ENCODE data around the gene LRRC56.
A peak's percentile ranks its signal among the peaks of the same experiment; 100 is the strongest.

LRRC56 gene

DNA sequence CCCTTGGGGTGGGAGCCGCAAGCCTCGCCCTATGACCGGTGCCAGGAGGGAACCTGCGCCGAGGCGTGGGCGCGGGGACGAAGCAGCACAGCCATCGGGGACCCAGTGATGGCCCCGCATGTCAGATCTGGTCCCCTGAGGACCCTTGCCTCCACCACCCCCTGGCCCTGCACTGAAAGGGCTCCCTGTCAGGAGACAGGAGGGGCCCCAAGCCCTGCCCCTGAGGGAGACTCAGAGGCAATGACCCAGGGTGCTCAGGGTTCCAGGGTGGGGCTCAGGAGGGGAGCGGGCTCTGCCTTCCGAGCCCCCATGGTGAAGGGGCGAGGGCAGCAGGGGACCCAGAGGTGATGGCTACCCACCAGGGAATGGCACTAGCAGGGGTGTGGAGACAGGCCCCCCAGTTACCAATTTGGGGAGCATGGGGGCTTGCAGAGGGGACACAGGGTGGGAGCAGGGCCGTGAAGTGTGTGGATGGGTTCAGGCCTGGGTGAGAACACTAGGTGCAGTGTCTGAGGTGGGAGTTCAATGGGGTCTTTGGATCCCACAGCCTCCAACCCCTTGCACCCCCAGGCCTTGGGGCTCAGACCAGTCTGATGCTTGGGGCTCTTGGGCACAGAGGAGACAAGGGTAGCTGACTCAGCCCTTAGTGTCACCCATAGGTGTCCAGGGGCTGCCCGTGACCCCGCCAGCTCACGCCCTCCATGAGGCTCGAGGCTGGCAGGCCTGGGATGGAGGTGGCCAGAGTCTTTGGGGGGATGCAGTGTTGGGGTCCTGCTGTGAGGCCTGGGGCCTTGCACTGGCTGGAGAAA, 499 bp downstream of the LRRC56 start:
- no peak for DNase-seq

GRCh38 chr11:538431-539051, 1.2 kb downstream of the LRRC56 start:
- DNase-seq = no peak

GRCh38 chr11:539971-540481, 2.7 kb downstream of the LRRC56 start:
- DNase-seq = no peak

GRCh38 chr11:540583-541432, 3.5 kb downstream of the LRRC56 start:
- no peak for DNase-seq

GRCh38 chr11:541433-541885, 4.1 kb downstream of the LRRC56 start:
- DNase-seq = no peak

- no peak for DNase-seq
Observed at GRCh38 chr11:544817-545166, 7.5 kb downstream of the LRRC56 start.

- no peak for DNase-seq
Observed at GRCh38 chr11:545171-545570, 7.8 kb downstream of the LRRC56 start.

- DNase-seq = no peak
Observed at GRCh38 chr11:548700-549603, 11.6 kb downstream of the LRRC56 start.

DNA sequence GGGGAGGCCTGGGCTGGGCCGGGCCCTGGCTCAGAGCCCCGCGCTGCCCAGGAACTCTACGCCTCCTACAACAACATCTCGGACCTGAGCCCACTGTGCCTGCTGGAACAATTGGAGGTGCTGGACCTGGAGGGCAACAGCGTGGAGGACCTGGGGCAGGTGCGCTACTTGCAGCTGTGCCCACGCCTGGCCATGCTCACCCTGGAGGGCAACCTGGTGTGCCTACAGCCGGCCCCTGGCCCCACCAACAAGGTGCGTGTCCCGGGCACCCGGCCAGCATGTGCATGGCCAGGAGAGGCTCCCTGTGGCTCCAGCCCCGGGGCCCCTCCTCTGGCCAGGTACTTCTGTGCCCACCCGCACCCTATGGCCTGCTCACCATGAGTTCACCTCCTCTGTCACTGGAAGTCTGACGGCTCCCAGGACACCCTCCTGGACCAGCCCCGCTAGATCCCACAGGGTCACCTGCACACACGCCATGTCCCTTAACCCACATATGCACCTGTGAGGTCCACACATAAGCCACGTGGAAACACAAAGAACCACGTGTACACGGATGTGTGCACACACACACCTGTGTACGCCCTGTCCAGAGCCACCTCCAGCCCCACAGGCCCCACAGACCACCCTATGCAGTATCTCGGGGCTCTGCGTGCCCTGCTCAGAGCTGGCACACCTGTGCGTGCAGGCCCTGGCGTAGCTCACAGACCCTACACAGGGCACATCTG, 12.9 kb downstream of the LRRC56 start:
- no peak for DNase-seq

- DNase-seq = no peak
Observed at GRCh38 chr11:550746-551085, 13.4 kb downstream of the LRRC56 start.

DNA sequence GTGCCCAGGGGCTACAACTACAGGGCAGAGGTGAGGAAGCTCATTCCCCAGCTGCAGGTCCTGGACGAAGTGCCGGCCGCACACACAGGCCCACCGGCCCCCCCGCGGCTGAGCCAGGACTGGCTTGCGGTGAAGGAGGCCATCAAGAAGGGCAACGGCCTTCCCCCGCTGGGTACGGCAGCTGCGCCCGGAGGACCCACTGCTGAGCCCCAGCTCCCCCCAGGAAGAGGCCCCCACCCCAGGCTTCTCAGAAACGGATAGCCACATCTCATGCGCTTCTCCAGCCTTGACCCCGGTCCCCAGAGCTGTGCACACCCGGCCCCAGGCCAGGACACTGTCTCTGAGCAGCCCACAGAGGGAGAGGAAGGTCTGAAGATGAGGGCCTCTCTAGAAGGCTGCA, 13.8 kb downstream of the LRRC56 start:
- no peak for DNase-seq

DNA sequence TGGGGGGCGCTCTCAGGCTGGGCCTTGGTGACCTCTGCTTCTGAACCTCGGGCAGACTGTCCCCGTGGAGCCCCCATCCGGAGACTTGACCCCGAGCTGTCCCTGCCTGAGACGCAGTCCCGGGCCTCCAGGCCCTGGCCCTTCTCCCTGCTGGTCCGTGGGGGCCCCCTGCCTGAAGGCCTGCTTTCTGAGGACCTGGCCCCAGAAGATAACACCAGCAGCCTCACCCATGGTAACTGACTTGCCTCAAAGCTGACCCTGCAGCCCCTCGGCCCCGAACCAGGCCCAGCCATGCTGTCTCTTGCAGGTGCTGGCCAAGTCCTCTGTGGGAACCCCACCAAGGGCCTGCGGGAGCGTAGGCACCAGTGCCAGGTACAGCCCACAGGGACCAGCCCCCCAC, 14.3 kb downstream of the LRRC56 start:
- DNase-seq = no peak

- no peak for DNase-seq
Observed at GRCh38 chr11:553083-553987, 16.0 kb downstream of the LRRC56 start.

DNA sequence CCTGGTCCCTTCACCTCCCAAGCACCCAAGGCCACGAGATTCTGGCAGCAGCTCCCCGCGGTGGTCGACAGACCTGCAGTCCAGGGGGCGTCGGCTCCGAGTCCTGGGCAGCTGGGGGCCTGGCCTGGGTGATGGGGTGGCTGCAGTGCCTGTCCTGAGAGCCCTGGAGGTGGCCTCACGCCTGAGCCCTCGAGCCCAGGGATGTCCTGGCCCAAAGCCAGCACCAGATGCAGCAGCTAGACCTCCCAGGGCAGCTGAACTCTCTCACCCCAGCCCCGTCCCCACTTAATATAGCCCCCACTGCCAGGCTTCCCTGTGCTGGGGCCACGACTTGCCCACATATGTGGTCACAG, 16.6 kb downstream of the LRRC56 start:
- no peak for DNase-seq

DNA sequence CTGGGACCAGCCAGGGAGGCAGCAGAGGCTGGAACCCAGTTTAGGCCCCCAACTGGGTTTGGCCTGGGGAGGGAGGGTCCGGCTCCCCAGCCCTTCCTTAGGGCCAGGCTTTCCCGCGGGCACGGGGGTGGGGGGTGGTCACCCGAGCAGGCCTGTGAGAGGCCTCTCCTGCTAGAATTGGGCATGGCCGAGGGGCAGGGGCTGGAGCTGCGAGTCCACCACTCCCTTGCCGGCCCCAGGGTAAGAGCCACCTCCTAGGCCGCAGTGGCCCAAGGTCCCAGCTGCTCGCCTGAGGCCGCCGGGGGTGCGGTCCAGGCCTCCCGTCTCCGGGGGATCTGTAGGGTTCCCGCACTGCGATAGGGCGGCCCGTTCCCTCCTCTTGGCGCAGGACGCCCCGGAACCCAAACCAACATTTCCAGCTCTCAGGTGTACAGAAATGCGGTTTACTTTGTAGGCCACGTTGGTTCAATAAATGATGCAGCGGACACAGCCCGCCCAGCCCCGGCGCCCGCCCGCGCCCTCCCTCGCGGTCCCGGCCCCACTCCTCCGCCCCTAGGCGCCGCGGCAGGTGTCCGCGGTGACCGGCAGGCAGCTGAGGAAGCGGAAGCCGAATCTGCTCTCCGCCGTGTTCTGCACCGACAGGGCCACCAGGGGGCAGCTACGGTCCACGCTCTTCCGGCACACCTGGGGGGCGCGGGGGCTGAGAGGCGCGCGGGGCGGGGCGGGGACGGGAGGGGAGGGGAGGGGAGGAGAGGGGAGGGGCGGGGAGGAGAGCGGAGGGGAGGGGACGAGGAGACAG, 17.3 kb downstream of the LRRC56 start:
- peak in 6 of 58 donors; percentile 10 to 33 (median 26) for DNase-seq

DNA sequence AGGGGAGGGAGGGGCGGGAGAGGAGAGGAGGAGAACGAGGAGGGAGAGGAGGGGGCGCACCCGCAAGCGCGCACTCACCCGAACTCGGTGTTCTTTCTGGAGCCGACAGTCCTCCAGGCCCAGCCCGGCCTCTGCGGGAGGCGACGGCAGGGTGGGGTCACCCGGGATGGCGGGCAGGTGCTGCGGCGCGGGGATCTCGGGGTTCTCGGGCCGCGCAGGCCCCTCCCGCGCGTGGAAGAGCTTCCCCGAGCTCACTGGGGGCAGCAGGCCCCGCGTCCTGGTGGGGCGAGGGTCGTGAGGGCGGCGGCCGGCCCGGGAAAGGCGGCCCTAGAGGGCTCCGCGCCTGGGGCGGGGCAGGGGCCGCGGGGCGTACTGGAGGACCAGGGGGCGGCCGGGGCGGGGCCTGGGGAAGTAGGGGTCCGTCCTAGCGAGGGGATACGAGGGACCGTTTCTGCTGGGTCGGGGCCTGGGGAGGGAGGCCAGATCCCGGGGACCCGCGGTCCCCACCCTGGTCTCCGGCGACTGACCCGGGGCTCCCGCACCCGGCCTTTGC, 18.0 kb downstream of the LRRC56 start:
- no peak for DNase-seq

DNA sequence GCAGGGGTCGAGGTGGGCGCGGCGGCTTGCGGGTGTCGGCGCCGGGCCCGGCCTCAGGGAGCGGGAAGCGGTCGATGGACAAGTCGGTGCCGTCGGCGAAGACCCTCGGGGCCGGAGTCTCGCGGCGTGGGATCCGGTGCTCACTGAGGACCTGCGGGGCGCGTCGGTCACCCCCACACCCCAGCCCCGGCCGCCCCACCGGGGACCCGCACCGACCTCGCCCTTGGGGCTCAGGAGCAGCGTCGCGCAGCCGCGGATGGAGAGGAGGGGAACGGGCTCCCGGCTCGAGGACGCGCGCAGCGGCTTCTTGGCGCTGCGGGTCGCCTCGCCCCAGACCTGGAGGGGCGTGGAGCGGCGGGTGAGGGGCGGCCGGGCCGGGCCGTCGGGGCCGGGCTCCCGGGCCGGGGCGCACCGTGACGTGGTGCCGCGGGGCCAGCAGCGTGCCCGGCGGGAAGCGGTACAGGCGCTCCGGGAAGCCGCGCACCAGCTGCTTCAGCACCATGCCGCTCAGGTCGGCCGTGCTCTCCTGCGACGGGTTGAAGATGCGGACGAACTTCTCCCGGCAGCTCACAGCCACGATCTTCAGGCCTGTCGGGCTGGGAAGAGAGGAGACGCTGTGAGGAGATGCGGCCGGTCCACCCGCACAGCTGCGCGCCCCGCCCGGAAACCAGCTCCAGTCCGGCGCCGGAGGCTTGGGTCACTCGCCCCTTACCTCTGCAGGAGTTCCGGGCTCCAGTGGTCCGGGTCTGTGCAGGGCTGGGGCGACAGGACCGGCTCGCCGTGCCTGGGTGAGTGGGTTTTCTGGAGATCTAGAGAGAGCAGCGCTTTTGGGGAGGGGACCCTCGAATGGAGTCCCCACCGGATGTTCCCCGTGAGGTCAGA, 18.7 kb downstream of the LRRC56 start:
- DNase-seq = no peak
